Measurements from ENCODE around the gene SLC30A2. TPM values are rescaled to one million over a fixed set of nuclear protein-coding genes. Genes with fewer than 3 reads are reported as not detected.

The SLC30A2 gene
- polyA plus RNA-seq, 1 donor (not counting 4 experiments of a cell fraction or from before 2014, with no cell fraction given) = not detected

GRCh38 chr1:26012864-26013263 lies 33.1 kb downstream of the SLC30A2 start:
- no peaks in the 10 kb centered on the region for H3K9me1 ChIP-seq (ENCODE audit: control insufficient read depth, extremely low read depth, insufficient read depth, low read length)
- H3K4me1 ChIP-seq (ENCODE audit: control insufficient read depth, extremely low read depth, insufficient read depth, low read length) = no peaks in the 10 kb centered on the region
- no peak overlapping the region for H2AFZ ChIP-seq (ENCODE audit: control insufficient read depth, low read length)
- no peak overlapping the region for H3K4me3 ChIP-seq (ENCODE audit: control insufficient read depth in 2 of 3, extremely low read depth in 1 of 3, insufficient read depth in 2 of 3, low read depth in 1 of 3, low read length in 3 of 3)
- no peaks in the 10 kb centered on the region for H3K79me2 ChIP-seq (ENCODE audit: control insufficient read depth, insufficient read depth, low read length)
- dilution Hi-C loops (cut with MboI; ENCODE audit: extremely low pct_ligation_motif_present, low sequenced_read_pairs) = no loop called here
- DNase-seq (ENCODE audit: low read depth, low spot score) = no peak
- H3K9me3 ChIP-seq (ENCODE audit: control insufficient read depth, low read depth, low read length) = no peaks in the 10 kb centered on the region
- no peaks in the 10 kb centered on the region for H4K20me1 ChIP-seq (ENCODE audit: control insufficient read depth, extremely low read depth, insufficient read depth, low read length)
- H3K27me3 ChIP-seq (ENCODE audit: control insufficient read depth, extremely low read depth, insufficient read depth, low read length) = no peaks in the 10 kb centered on the region
- H3K27ac ChIP-seq (ENCODE audit: control insufficient read depth, insufficient read depth, low read length) = no peak overlapping the region
- no peak overlapping the region for H3K4me2 ChIP-seq (ENCODE audit: control insufficient read depth, extremely low read depth, insufficient read depth, low read depth, low read length)
- TF ChIP-seq EZH2 (IDR thresholded peaks at IDR 0.05; ENCODE audit: low read length) = no peak
- no peak for TF ChIP-seq CTCF (optimal IDR thresholded peaks at IDR 0.05 in 1 of 3, IDR thresholded peaks at IDR 0.05 in 1 of 3, conservative IDR thresholded peaks at IDR 0.05 in 1 of 3; ENCODE audit: extremely low read depth in 1 of 3, insufficient read depth in 2 of 3, low read length in 3 of 3)
- no peak overlapping the region for H3K9ac ChIP-seq (ENCODE audit: control insufficient read depth, extremely low read depth, insufficient read depth, low read length)
- no peaks in the 10 kb centered on the region for H3K36me3 ChIP-seq (ENCODE audit: control insufficient read depth in 2 of 2, extremely low read depth in 1 of 2, insufficient read depth in 2 of 2, low read length in 2 of 2)
- FAIRE-seq = no peak

GRCh38 chr1:26010825-26011224 lies 35.1 kb downstream of the SLC30A2 start:
- Histone ChIP-seq H3K27me3 (ENCODE audit: control insufficient read depth, extremely low read depth, insufficient read depth, low read length) (no peaks in the 10 kb centered on the region), H4K20me1 (ENCODE audit: control insufficient read depth, extremely low read depth, insufficient read depth, low read length) (no peaks in the 10 kb centered on the region), H2AFZ (ENCODE audit: control insufficient read depth, low read length) (no peak overlapping the region), H3K9ac (ENCODE audit: control insufficient read depth, extremely low read depth, insufficient read depth, low read length) (no peak overlapping the region), H3K9me3 (ENCODE audit: control insufficient read depth, low read depth, low read length) (no peaks in the 10 kb centered on the region), H3K4me2 (ENCODE audit: control insufficient read depth, extremely low read depth, insufficient read depth, low read depth, low read length) (no peak overlapping the region), H3K36me3 (ENCODE audit: control insufficient read depth in 2 of 2, extremely low read depth in 1 of 2, insufficient read depth in 2 of 2, low read length in 2 of 2) (no peaks in the 10 kb centered on the region), H3K4me1 (ENCODE audit: control insufficient read depth, extremely low read depth, insufficient read depth, low read length) (no peaks in the 10 kb centered on the region), H3K27ac (ENCODE audit: control insufficient read depth, insufficient read depth, low read length) (no peak overlapping the region), H3K9me1 (ENCODE audit: control insufficient read depth, extremely low read depth, insufficient read depth, low read length) (no peaks in the 10 kb centered on the region), H3K4me3 (ENCODE audit: control insufficient read depth in 2 of 3, extremely low read depth in 1 of 3, insufficient read depth in 2 of 3, low read depth in 1 of 3, low read length in 3 of 3) (no peak overlapping the region), H3K79me2 (ENCODE audit: control insufficient read depth, insufficient read depth, low read length) (no peaks in the 10 kb centered on the region)
- dilution Hi-C loops (cut with MboI; ENCODE audit: extremely low pct_ligation_motif_present, low sequenced_read_pairs) = no loop called here
- FAIRE-seq (no peak), DNase-seq (ENCODE audit: low read depth, low spot score) (no peak)
- TF ChIP-seq EZH2 (IDR thresholded peaks at IDR 0.05; ENCODE audit: low read length) = no peak
- no peak for TF ChIP-seq CTCF (optimal IDR thresholded peaks at IDR 0.05 in 1 of 3, IDR thresholded peaks at IDR 0.05 in 1 of 3, conservative IDR thresholded peaks at IDR 0.05 in 1 of 3; ENCODE audit: extremely low read depth in 1 of 3, insufficient read depth in 2 of 3, low read length in 3 of 3)

Data from keratinocyte (primary cell).